ENCODE data around the gene USP12.
"Not testable (repeated sequence)": the region's sequence is repeated elsewhere in the genome, so short reads cannot be mapped to it uniquely, and the experiment has no call there.

USP12 gene

GRCh38 chr13:27118428-27119054 lies 53.1 kb downstream of the USP12 start:
- DNase-seq: no peak

- DNase-seq: no peak
Measured at GRCh38 chr13:27117952-27118351, 53.7 kb downstream of the USP12 start.

- DNase-seq: no peak
Measured at GRCh38 chr13:27117158-27117557, 54.5 kb downstream of the USP12 start.

GRCh38 chr13:27113436-27113835 lies 58.2 kb downstream of the USP12 start:
- DNase-seq: no peak

- DNase-seq: no peak
Measured at GRCh38 chr13:27112006-27112405, 59.6 kb downstream of the USP12 start.

- DNase-seq: no peak
Measured at GRCh38 chr13:27110056-27110746, 61.4 kb downstream of the USP12 start.

- DNase-seq: no peak
Measured at GRCh38 chr13:27106144-27106543, 65.5 kb downstream of the USP12 start.

- no peak for DNase-seq
Measured at GRCh38 chr13:27104606-27105005, 67.0 kb downstream of the USP12 start.

- DNase-seq: no peak
Measured at GRCh38 chr13:27101847-27102246, 69.8 kb downstream of the USP12 start.

- DNase-seq: no peak
Measured at GRCh38 chr13:27101289-27101688, 70.3 kb downstream of the USP12 start.

GRCh38 chr13:27097691-27098090 lies 73.9 kb downstream of the USP12 start:
- DNase-seq: no peak

GRCh38 chr13:27091451-27091850 lies 80.2 kb downstream of the USP12 start:
- no peak for DNase-seq

- no peak for DNase-seq
Measured at GRCh38 chr13:27088619-27089018, 83.0 kb downstream of the USP12 start.

- DNase-seq: no peak
Measured at GRCh38 chr13:27086599-27087265, 84.9 kb downstream of the USP12 start.

- no peak for DNase-seq
Measured at GRCh38 chr13:27083183-27083582, 88.4 kb downstream of the USP12 start.

- DNase-seq: no peak
Measured at GRCh38 chr13:27081893-27082679, 89.5 kb downstream of the USP12 start.

- DNase-seq: no peak
Measured at GRCh38 chr13:27080018-27080948, 91.3 kb downstream of the USP12 start.

- DNase-seq: no peak
Measured at GRCh38 chr13:27079421-27079958, 92.1 kb downstream of the USP12 start.

GRCh38 chr13:27077451-27077850 lies 94.2 kb downstream of the USP12 start:
- no peak for DNase-seq

GRCh38 chr13:27076421-27076820 lies 95.2 kb downstream of the USP12 start:
- no peak for DNase-seq

GRCh38 chr13:27073186-27073585 lies 98.4 kb downstream of the USP12 start:
- no peak for DNase-seq

- DNase-seq: not testable (repeated sequence)
Measured at GRCh38 chr13:27066123-27066522, 105.5 kb downstream of the USP12 start.
